Skeletal muscle tissue (tissue), 5 donors: ENCODE measurements around the gene CST4. TPM values are rescaled to one million over a fixed set of nuclear protein-coding genes. Genes with fewer than 3 reads are reported as not detected.
"Not testable (repeated sequence)": the region's sequence is repeated elsewhere in the genome, so short reads cannot be mapped to it uniquely, and the experiment has no call there.

ENCODE experiments used
- H3K27ac ChIP-seq: one replicate; pipeline ENCODE4 v1.7.0; 2013; ENCODE audit warnings: mild to moderate bottlenecking, low read depth, low read length, inconsistent platforms
- H3K27me3 ChIP-seq, 3 donors: one replicate each; pipeline ENCODE4 v1.7.0; 2013; ENCODE audit warnings: low read length in 3 of 3; ENCODE audit not compliant: control insufficient read depth in 3 of 3, insufficient read depth in 3 of 3
- H3K36me3 ChIP-seq, 3 donors: one replicate each; pipeline ENCODE4 v1.7.0; 2013; ENCODE audit warnings: low read length in 3 of 3; ENCODE audit not compliant: control insufficient read depth in 3 of 3, insufficient read depth in 3 of 3
- H3K4me1 ChIP-seq, 3 donors: one replicate each; pipeline ENCODE4 v1.7.0; 2013; ENCODE audit warnings: low read length in 3 of 3, mild to moderate bottlenecking in 3 of 3; ENCODE audit not compliant: control insufficient read depth in 3 of 3, insufficient read depth in 3 of 3
- H3K4me3 ChIP-seq, 3 donors: one replicate each; pipeline ENCODE4 v1.7.0; 2013; ENCODE audit warnings: low read length in 3 of 3
- H3K9ac ChIP-seq, 3 donors: one replicate each; pipeline ENCODE4 v1.7.0; 2013; ENCODE audit warnings: low read length in 3 of 3, mild to moderate bottlenecking in 3 of 3, moderate library complexity in 2 of 3, low read depth in 1 of 3
- H3K9me3 ChIP-seq, 3 donors: one replicate each; pipeline ENCODE4 v1.7.0; 2013; ENCODE audit warnings: low read length in 3 of 3; ENCODE audit not compliant: control insufficient read depth in 3 of 3
- small RNA-seq: library from RNA; depleted of rRNA; stranded (forward); fragments of <200 nt; gene quantifications from one replicate; pipeline ENCODE3, GENCODE V24; 2014
- total RNA-seq: library from RNA; depleted of rRNA; stranded (reverse); fragments of >200 nt; gene quantifications from one replicate; pipeline ENCODE4 v1.2.3, GENCODE V29; 2014
- donor health status: Osteomylitis.

The CST4 gene
- total RNA-seq, 1 donor from 2014 or later = not detected

DNA sequence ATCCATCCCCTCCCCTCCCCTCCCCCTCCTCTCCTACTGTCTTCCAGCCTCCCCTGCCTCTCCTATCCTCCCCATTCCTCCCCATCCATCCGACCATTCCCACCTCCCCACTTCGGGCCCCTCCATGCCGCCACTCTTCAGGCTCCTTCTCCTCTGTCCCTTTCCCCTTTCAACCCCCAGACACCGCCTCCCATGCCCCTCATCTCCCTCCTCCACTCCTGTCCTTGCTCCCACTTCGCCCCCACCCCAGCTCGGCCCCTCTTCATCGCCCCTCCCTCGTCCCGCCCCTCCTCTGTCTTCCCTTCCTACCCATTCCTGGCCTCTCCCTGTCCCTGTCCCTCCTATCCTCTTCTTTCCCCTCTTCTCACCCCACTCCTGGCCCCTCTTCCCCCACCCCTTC lies 50.5 kb downstream of the CST4 start:
- no peak overlapping the region for H3K9ac ChIP-seq
- H3K4me1 ChIP-seq = peaks cover 67 to 77% (median 75%) of the 10 kb centered on the region in 3 donors
- no peaks in the 10 kb centered on the region for H3K9me3 ChIP-seq
- H3K27me3 ChIP-seq = no peaks in the 10 kb centered on the region
- peak overlapping the region; percentile 34 for H3K27ac ChIP-seq
- peaks cover 6 to 17% (median 7%) of the 10 kb centered on the region in 3 donors for H3K36me3 ChIP-seq
- no peak overlapping the region for H3K4me3 ChIP-seq

- Histone ChIP-seq H3K27ac (peak within 1 kb of the TSS; percentile 95), H3K4me3 (peak within 1 kb of the TSS; percentile 80 to 91 (median 86)), H3K9ac (peak within 1 kb of the TSS; percentile 83 to 96 (median 92)), H3K27me3 (no peaks in the 10 kb centered on the region), H3K4me1 (peaks cover 68 to 78% (median 77%) of the 10 kb centered on the region in 3 donors), H3K36me3 (peaks cover 12 to 23% (median 13%) of the 10 kb centered on the region in 3 donors), H3K9me3 (no peaks in the 10 kb centered on the region)
Observed at GRCh38 chr20:23637282-23638221, 51.3 kb downstream of the CST4 start, which contains the start of gene CST3. Gene CST3, minus strand, starts transcription at chr20:23637955. Its CDS starts 93 bp downstream, at chr20:23637862.

- peak overlapping the region; percentile 80 to 91 (median 86) for H3K4me3 ChIP-seq
- H3K27me3 ChIP-seq = no peaks in the 10 kb centered on the region
- H3K27ac ChIP-seq = peak overlapping the region; percentile 95
- H3K36me3 ChIP-seq = peaks cover 15 to 23% (median 18%) of the 10 kb centered on the region in 3 donors
- H3K9ac ChIP-seq = peak overlapping the region; percentile 83 to 96 (median 92)
- no peaks in the 10 kb centered on the region for H3K9me3 ChIP-seq
- peaks cover 67 to 76% (median 73%) of the 10 kb centered on the region in 3 donors for H3K4me1 ChIP-seq
Observed at GRCh38 chr20:23636908-23637281, 51.9 kb downstream of the CST4 start.

- no peaks in the 10 kb centered on the region for H3K27me3 ChIP-seq
- peak overlapping the region; percentile 80 to 91 (median 86) for H3K4me3 ChIP-seq
- H3K27ac ChIP-seq = peak overlapping the region; percentile 61
- H3K36me3 ChIP-seq = peaks cover 15 to 23% (median 18%) of the 10 kb centered on the region in 3 donors
- H3K9me3 ChIP-seq = no peaks in the 10 kb centered on the region
- H3K9ac ChIP-seq = peak overlapping the region; percentile 83 to 96 (median 92)
- H3K4me1 ChIP-seq = peaks cover 61 to 72% (median 68%) of the 10 kb centered on the region in 3 donors
Observed at GRCh38 chr20:23636182-23636907, 52.5 kb downstream of the CST4 start.

DNA sequence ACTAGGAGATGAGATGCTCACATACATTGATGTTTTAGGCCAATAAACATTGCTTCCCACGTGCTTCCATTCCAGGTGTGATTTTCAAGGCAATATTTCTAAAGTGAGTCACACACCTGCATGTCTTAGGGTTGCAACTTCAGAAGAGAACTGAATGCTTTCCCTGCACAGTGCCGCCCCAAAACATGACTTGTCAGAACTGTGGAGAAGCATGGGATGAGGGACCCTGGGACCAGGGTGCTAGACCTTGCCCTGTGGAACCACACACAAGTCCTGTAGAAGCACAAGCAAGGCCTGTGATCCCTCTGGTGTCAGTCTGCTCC lies 53.1 kb downstream of the CST4 start:
- Histone ChIP-seq H3K36me3 (peaks cover 15 to 25% (median 18%) of the 10 kb centered on the region in 3 donors), H3K4me1 (peaks cover 55 to 67% (median 62%) of the 10 kb centered on the region in 3 donors), H3K9ac (peak overlapping the region; percentile 83 to 96 (median 92)), H3K4me3 (peak overlapping the region; percentile 80 to 91 (median 86)), H3K27ac (peak overlapping the region; percentile 61)
- H3K9me3 ChIP-seq, H3K27me3 ChIP-seq: not testable (repeated sequence)

Small RNAs within 50 kb of the gene (small RNA-seq; reads per million reads assigned to genes)
- gene CST2P1 = not detected

Other genes with a start within 250 kb of the CST4 start
- gene CSTL1, start 249.4 kb downstream of the CST4 start, total RNA-seq = not detected
- gene CST11, start 236.2 kb downstream of the CST4 start, total RNA-seq = not detected
- not detected for gene CST8, start 197.9 kb downstream of the CST4 start, total RNA-seq
- gene CST9L, start 120.6 kb downstream of the CST4 start, total RNA-seq = not detected
- not detected for gene CST9, start 83.1 kb downstream of the CST4 start, total RNA-seq
- 50.1 TPM for gene CST3, start 51.1 kb downstream of the CST4 start, total RNA-seq
- not detected for gene CST1, start 61.9 kb upstream of the CST4 start, total RNA-seq
- gene CST2, start 137.7 kb upstream of the CST4 start, total RNA-seq = not detected
- not detected for gene CST5, start 190.7 kb upstream of the CST4 start, total RNA-seq